DMS 273 (cell line): ENCODE data around the gene PRPF8.
"Not testable (repeated sequence)": the region's sequence is repeated elsewhere in the genome, so short reads cannot be mapped to it uniquely, and the experiment has no call there.

Experiments used
- DNase-seq: peaks from one replicate; lab custom pipeline; 2025; ENCODE audit not compliant: unreplicated experiment; lab: John Stamatoyannopoulos, UW

Gene PRPF8

GRCh38 chr17:1716912-1717695 is 32.4 kb upstream of the PRPF8 start:
- peak; percentile 98 for DNase-seq

GRCh38 chr17:1716076-1716911 is 31.6 kb upstream of the PRPF8 start:
- DNase-seq: peak; percentile 99

GRCh38 chr17:1715803-1716075 is 31.1 kb upstream of the PRPF8 start:
- no peak for DNase-seq

- DNase-seq: peak; percentile 70
Measured at GRCh38 chr17:1714980-1715802, 30.5 kb upstream of the PRPF8 start.

- peak; percentile 93 for DNase-seq
Measured at GRCh38 chr17:1714427-1714979, 29.8 kb upstream of the PRPF8 start.

- peak; percentile 71 for DNase-seq
Measured at GRCh38 chr17:1713878-1714426, 29.3 kb upstream of the PRPF8 start.

GRCh38 chr17:1713160-1713877 is 28.7 kb upstream of the PRPF8 start:
- DNase-seq: no peak

GRCh38 chr17:1712271-1712670 is 27.6 kb upstream of the PRPF8 start:
- no peak for DNase-seq

GRCh38 chr17:1711804-1712203 is 27.1 kb upstream of the PRPF8 start:
- DNase-seq: no peak

GRCh38 chr17:1710807-1711553 is 26.3 kb upstream of the PRPF8 start:
- no peak for DNase-seq

- peak; percentile 69 for DNase-seq
Measured at GRCh38 chr17:1709971-1710806, 25.5 kb upstream of the PRPF8 start, which contains the start of gene TLCD2. TLCD2 (minus strand) TSS chr17:1710377; CDS start chr17:1710242, 135 bp downstream.

- DNase-seq: no peak
Measured at GRCh38 chr17:1709403-1709951, 24.8 kb upstream of the PRPF8 start.

GRCh38 chr17:1708791-1709346 is 24.2 kb upstream of the PRPF8 start:
- not testable (repeated sequence) for DNase-seq

- DNase-seq: no peak
Measured at GRCh38 chr17:1707107-1707506, 22.4 kb upstream of the PRPF8 start.

GRCh38 chr17:1705004-1705403 is 20.3 kb upstream of the PRPF8 start:
- no peak for DNase-seq

GRCh38 chr17:1703063-1703462 is 18.4 kb upstream of the PRPF8 start:
- DNase-seq: no peak

- not testable (repeated sequence) for DNase-seq
Measured at GRCh38 chr17:1699891-1700290, 15.2 kb upstream of the PRPF8 start.

GRCh38 chr17:1697681-1698080 is 13.0 kb upstream of the PRPF8 start:
- no peak for DNase-seq
